ENCODE measurements around the gene CTNNAL1. TPM values are rescaled to one million over a fixed set of nuclear protein-coding genes. Genes with fewer than 3 reads are reported as not detected.

CTNNAL1 gene
- total RNA-seq, 1 experiment from 2014 or later: 84.5 TPM

Other genes starting within 250 kb of the CTNNAL1 start
- not detected in 2 replicates for gene ACTL7B, start 157.5 kb downstream of the CTNNAL1 start, total RNA-seq (2014; rRNA removed; shearing (Covaris generic); ENCODE audit: low replicate concordance)
- not detected in 2 replicates for gene ACTL7A, start 151.2 kb downstream of the CTNNAL1 start, total RNA-seq (2014; rRNA removed; shearing (Covaris generic); ENCODE audit: low replicate concordance)
- 34.6 and 49.3 TPM in 2 replicates for gene ELP1, start 79.4 kb downstream of the CTNNAL1 start, total RNA-seq (2014; rRNA removed; shearing (Covaris generic); ENCODE audit: low replicate concordance)
- gene ABITRAM, start 79.1 kb downstream of the CTNNAL1 start, total RNA-seq (2014; rRNA removed; shearing (Covaris generic); ENCODE audit: low replicate concordance): 9.7 and 13.3 TPM in 2 replicates
- gene TMEM245, start 106.4 kb upstream of the CTNNAL1 start, total RNA-seq (2014; rRNA removed; shearing (Covaris generic); ENCODE audit: low replicate concordance): 20.0 and 20.5 TPM in 2 replicates
- gene FRRS1L, start 153.8 kb upstream of the CTNNAL1 start, total RNA-seq (2014; rRNA removed; shearing (Covaris generic); ENCODE audit: low replicate concordance): not detected in 2 replicates

Measured in MG63 (cell line).